Naive B cell (primary cell): ENCODE results near the gene BORA. TPM values are rescaled to one million over a fixed set of nuclear protein-coding genes. Genes with fewer than 3 reads are reported as not detected.
A peak's percentile ranks its signal among the peaks of the same experiment; 100 is the strongest.

ENCODE experiments used
- ATAC-seq, 2 donors: fragments of 150-1000 bp; cut with Tn5 transposase; 2 replicates each; pipeline ENCODE4 v1.10.0; 2021; ENCODE audit warnings: low read depth in 2 of 2, mild to moderate bottlenecking in 2 of 2, moderate library complexity in 2 of 2
- DNase-seq: peaks from one replicate; pipeline ENCODE4 v3.0.0; 2022
- H3K27ac Mint-ChIP-seq, 6 donors: one replicate each; pipeline ENCODE4 v1.8.0; 2020 to 2022; ENCODE audit warnings: mild to moderate bottlenecking in 6 of 6, mixed read lengths in 6 of 6, moderate library complexity in 5 of 6, inconsistent platforms in 2 of 6
- H3K27me3 Mint-ChIP-seq, 3 donors: one replicate each; pipeline ENCODE4 v1.8.0; 2021 to 2022; ENCODE audit warnings: mixed read lengths in 3 of 3, mild to moderate bottlenecking in 1 of 3
- H3K36me3 Mint-ChIP-seq, 2 donors: one replicate each; pipeline ENCODE4 v1.8.0; 2020 to 2022; ENCODE audit warnings: mixed read lengths in 2 of 2, inconsistent platforms in 1 of 2, mild to moderate bottlenecking in 1 of 2
- H3K4me1 Mint-ChIP-seq, 3 donors: one replicate each; pipeline ENCODE4 v1.8.0; 2020 to 2022; ENCODE audit warnings: mixed read lengths in 3 of 3, inconsistent platforms in 1 of 3, mild to moderate bottlenecking in 1 of 3, moderate library complexity in 1 of 3
- H3K4me3 Mint-ChIP-seq, 8 donors: one replicate each; pipeline ENCODE4 v1.8.0; 2020 to 2022; ENCODE audit warnings: mild to moderate bottlenecking in 8 of 8, mixed read lengths in 8 of 8, moderate library complexity in 8 of 8, inconsistent platforms in 2 of 8
- H3K9me3 Mint-ChIP-seq, 7 donors: one replicate each; pipeline ENCODE4 v1.8.0; 2020 to 2022; ENCODE audit warnings: mixed read lengths in 7 of 7, mild to moderate bottlenecking in 5 of 7, inconsistent platforms in 2 of 7, moderate library complexity in 1 of 7
- polyA plus RNA-seq, 6 donors: library from polyadenylated mRNA; unstranded; fragments of 300-500 nt; fragmentation: Illumina TruSeq; gene quantifications; one replicate each; pipeline ENCODE4 v1.2.3, GENCODE V29; 2021; ENCODE audit warnings: low read depth in 6 of 6

The BORA gene
- polyA plus RNA-seq, 6 donors from 2014 or later = 9.6 to 21.9 (median 11.9) TPM

GRCh38 chr13:72726726-72727416 is 852 bp upstream of the BORA start:
- peak overlapping the region; percentile 91 to 97 (median 94) for H3K4me3 Mint-ChIP-seq
- no peaks in the 10 kb centered on the region for H3K27me3 Mint-ChIP-seq
- peaks cover 29 to 57% (median 51%) of the 10 kb centered on the region in 3 donors for H3K4me1 Mint-ChIP-seq
- peaks cover 9 to 18% of the 10 kb centered on the region in 2 donors for H3K36me3 Mint-ChIP-seq
- H3K27ac Mint-ChIP-seq = peak overlapping the region; percentile 34 to 95 (median 90)
- ATAC-seq (peak; percentile 15 to 21), DNase-seq (no peak)
- H3K9me3 Mint-ChIP-seq = no peaks in the 10 kb centered on the region

- Mint-ChIP-seq H3K36me3 (peaks cover 2 to 10% of the 10 kb centered on the region in 2 donors), H3K27ac (peak overlapping the region; percentile 83 to 95 (median 92)), H3K9me3 (no peaks in the 10 kb centered on the region), H3K4me1 (peaks cover 19 to 49% (median 39%) of the 10 kb centered on the region in 3 donors), H3K27me3 (no peaks in the 10 kb centered on the region), H3K4me3 (peak overlapping the region; percentile 91 to 97 (median 94))
- no peak for ATAC-seq
- DNase-seq = no peak
These were observed 525 bp downstream of the BORA start for GRCh38 chr13:72728290-72728605.

- Mint-ChIP-seq H3K4me3 (no peak overlapping the region), H3K9me3 (no peaks in the 10 kb centered on the region), H3K27ac (no peak overlapping the region), H3K4me1 (peaks cover 0 to 6% (median 4%) of the 10 kb centered on the region in 3 donors), H3K27me3 (no peaks in the 10 kb centered on the region), H3K36me3 (peaks cover 8 to 20% of the 10 kb centered on the region in 2 donors)
- DNase-seq (no peak), ATAC-seq (no peak)
These were observed 9.3 kb downstream of the BORA start for GRCh38 chr13:72737033-72737432.

- Mint-ChIP-seq H3K27ac (peak overlapping the region in 1 of 6 donors; percentile 11), H3K36me3 (peaks cover 8 to 15% of the 10 kb centered on the region in 2 donors), H3K9me3 (no peaks in the 10 kb centered on the region), H3K4me1 (peaks cover 1 to 6% (median 4%) of the 10 kb centered on the region in 3 donors), H3K27me3 (no peaks in the 10 kb centered on the region), H3K4me3 (no peak overlapping the region)
- ATAC-seq = no peak
- DNase-seq = no peak
These were observed 12.3 kb downstream of the BORA start for GRCh38 chr13:72740015-72740414.

- peaks cover 1 to 9% (median 6%) of the 10 kb centered on the region in 3 donors for H3K4me1 Mint-ChIP-seq
- H3K36me3 Mint-ChIP-seq = peaks cover 16 to 20% of the 10 kb centered on the region in 2 donors
- ATAC-seq (no peak), DNase-seq (no peak)
- no peak overlapping the region for H3K4me3 Mint-ChIP-seq
- H3K27me3 Mint-ChIP-seq = no peaks in the 10 kb centered on the region
- H3K27ac Mint-ChIP-seq = peak overlapping the region in 2 of 6 donors; percentile 9 to 73
- H3K9me3 Mint-ChIP-seq = no peaks in the 10 kb centered on the region
These were observed 17.5 kb downstream of the BORA start for GRCh38 chr13:72745260-72745659.

- peaks cover 36 to 41% of the 10 kb centered on the region in 2 donors for H3K36me3 Mint-ChIP-seq
- ATAC-seq (no peak), DNase-seq (no peak)
- peak overlapping the region in 1 of 6 donors; percentile 10 for H3K27ac Mint-ChIP-seq
- H3K4me3 Mint-ChIP-seq = no peak overlapping the region
- H3K4me1 Mint-ChIP-seq = peaks cover 2 to 13% (median 4%) of the 10 kb centered on the region in 3 donors
- H3K27me3 Mint-ChIP-seq = no peaks in the 10 kb centered on the region
- H3K9me3 Mint-ChIP-seq = peaks cover 0 to 5% (median 0%) of the 10 kb centered on the region in 7 donors
These were observed 23.5 kb downstream of the BORA start for GRCh38 chr13:72751220-72751619.

GRCh38 chr13:72754111-72754510 is 26.4 kb downstream of the BORA start:
- ATAC-seq (no peak), DNase-seq (no peak)
- Mint-ChIP-seq H3K9me3 (peaks cover 0 to 5% (median 0%) of the 10 kb centered on the region in 7 donors), H3K36me3 (peaks cover 31 to 35% of the 10 kb centered on the region in 2 donors), H3K27ac (peak overlapping the region in 1 of 6 donors; percentile 50), H3K4me3 (no peak overlapping the region), H3K4me1 (peaks cover 2 to 13% (median 4%) of the 10 kb centered on the region in 3 donors), H3K27me3 (no peaks in the 10 kb centered on the region)

- Mint-ChIP-seq H3K9me3 (no peaks in the 10 kb centered on the region), H3K4me3 (no peak overlapping the region), H3K27me3 (no peaks in the 10 kb centered on the region), H3K4me1 (peaks cover 0 to 4% (median 0%) of the 10 kb centered on the region in 3 donors), H3K27ac (no peak overlapping the region), H3K36me3 (peaks cover 6 to 17% of the 10 kb centered on the region in 2 donors)
- no peak for ATAC-seq
- DNase-seq = no peak
These were observed 30.2 kb downstream of the BORA start for GRCh38 chr13:72757792-72758535.

GRCh38 chr13:72760189-72760588 is 32.5 kb downstream of the BORA start:
- peaks cover 0 to 4% (median 0%) of the 10 kb centered on the region in 3 donors for H3K4me1 Mint-ChIP-seq
- H3K27me3 Mint-ChIP-seq = no peaks in the 10 kb centered on the region
- DNase-seq (no peak), ATAC-seq (no peak)
- no peak overlapping the region for H3K4me3 Mint-ChIP-seq
- peak overlapping the region in 1 of 6 donors; percentile 28 for H3K27ac Mint-ChIP-seq
- H3K9me3 Mint-ChIP-seq = no peaks in the 10 kb centered on the region
- peaks cover 12% of the 10 kb centered on the region in 2 donors for H3K36me3 Mint-ChIP-seq

- no peaks in the 10 kb centered on the region for H3K9me3 Mint-ChIP-seq
These were observed 35.7 kb downstream of the BORA start for GRCh38 chr13:72763411-72763810.

GRCh38 chr13:72774019-72774418 is 46.3 kb downstream of the BORA start:
- H3K36me3 Mint-ChIP-seq = peaks cover 8 to 25% of the 10 kb centered on the region in 2 donors
- no peak overlapping the region for H3K27ac Mint-ChIP-seq
- no peak overlapping the region for H3K4me3 Mint-ChIP-seq

More at GRCh38 chr13:72763411-72763810, 35.7 kb downstream of the BORA start:
- Mint-ChIP-seq H3K4me3 (no peak overlapping the region), H3K27me3 (no peaks in the 10 kb centered on the region), H3K36me3 (peaks cover 13 to 26% of the 10 kb centered on the region in 2 donors), H3K4me1 (no peaks in the 10 kb centered on the region), H3K27ac (no peak overlapping the region)
- no peak for ATAC-seq
- DNase-seq = no peak

GRCh38 chr13:72781451-72782439 is 54.0 kb downstream of the BORA start, which contains the start of the genes DIS3 and PIBF1:
TSS of gene DIS3 (minus strand) at chr13:72781900. CDS start at chr13:72781832, 68 bp downstream.
TSS of gene PIBF1 (plus strand) at chr13:72782133. CDS start at chr13:72783470, 1,337 bp downstream.
- H3K36me3 Mint-ChIP-seq = peaks cover 0 to 21% of the 10 kb centered on the region in 2 donors
- H3K9me3 Mint-ChIP-seq = peaks cover 0 to 3% (median 0%) of the 10 kb centered on the region in 7 donors
- H3K4me3 Mint-ChIP-seq = peak within 1 kb of the TSS; percentile 95 to 100 (median 100)
- peak; percentile 95 to 96 for ATAC-seq
- DNase-seq = peak; percentile 96
- peak within 1 kb of the TSS; percentile 95 to 100 (median 99) for H3K27ac Mint-ChIP-seq
- H3K27me3 Mint-ChIP-seq = no peaks in the 10 kb centered on the region
- H3K4me1 Mint-ChIP-seq = peaks cover 32 to 58% (median 54%) of the 10 kb centered on the region in 3 donors

More at GRCh38 chr13:72774019-72774418, 46.3 kb downstream of the BORA start:
- Mint-ChIP-seq H3K9me3 (no peaks in the 10 kb centered on the region), H3K4me1 (peaks cover 0 to 7% (median 5%) of the 10 kb centered on the region in 3 donors), H3K27me3 (no peaks in the 10 kb centered on the region)
- no peak for DNase-seq
- no peak for ATAC-seq
